GM21360 (cell line): Measurements from ENCODE around the gene DYNC1I1.

ENCODE experiments used
- ATAC-seq: cut with Tn5 transposase; IDR thresholded peaks from one replicate; pipeline ENCODE4 v1.9.1; 2021; ENCODE audit warnings: mild to moderate bottlenecking, moderate library complexity; ENCODE audit not compliant: unreplicated experiment

Gene DYNC1I1

GRCh38 chr7:96122746-96123145 is 350.4 kb downstream of the DYNC1I1 start:
- no peak for ATAC-seq

DNA sequence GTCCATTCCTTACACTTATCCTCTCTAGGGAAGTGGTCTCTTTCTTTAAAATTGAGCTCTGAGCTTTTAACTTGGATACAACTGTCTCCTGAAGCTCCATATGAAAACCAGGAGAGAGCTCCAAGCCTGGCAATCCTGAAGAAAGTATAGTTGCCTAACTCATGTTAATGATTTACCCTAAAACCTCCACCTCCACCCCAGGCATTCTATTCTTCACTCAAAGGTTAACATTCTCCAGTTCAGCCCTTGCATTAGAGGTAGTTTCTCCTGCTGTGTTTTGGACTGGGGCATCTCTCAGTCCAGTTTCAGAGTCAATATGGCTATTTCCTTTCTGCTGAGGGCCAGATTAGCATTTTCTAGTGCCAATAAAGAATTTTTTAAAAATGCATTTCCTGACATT is 354.0 kb downstream of the DYNC1I1 start:
- no peak for ATAC-seq

GRCh38 chr7:96127746-96128145 is 355.4 kb downstream of the DYNC1I1 start:
- no peak for ATAC-seq

GRCh38 chr7:96131525-96131924 is 359.2 kb downstream of the DYNC1I1 start:
- no peak for ATAC-seq

GRCh38 chr7:96135241-96135640 is 362.9 kb downstream of the DYNC1I1 start:
- no peak for ATAC-seq

DNA sequence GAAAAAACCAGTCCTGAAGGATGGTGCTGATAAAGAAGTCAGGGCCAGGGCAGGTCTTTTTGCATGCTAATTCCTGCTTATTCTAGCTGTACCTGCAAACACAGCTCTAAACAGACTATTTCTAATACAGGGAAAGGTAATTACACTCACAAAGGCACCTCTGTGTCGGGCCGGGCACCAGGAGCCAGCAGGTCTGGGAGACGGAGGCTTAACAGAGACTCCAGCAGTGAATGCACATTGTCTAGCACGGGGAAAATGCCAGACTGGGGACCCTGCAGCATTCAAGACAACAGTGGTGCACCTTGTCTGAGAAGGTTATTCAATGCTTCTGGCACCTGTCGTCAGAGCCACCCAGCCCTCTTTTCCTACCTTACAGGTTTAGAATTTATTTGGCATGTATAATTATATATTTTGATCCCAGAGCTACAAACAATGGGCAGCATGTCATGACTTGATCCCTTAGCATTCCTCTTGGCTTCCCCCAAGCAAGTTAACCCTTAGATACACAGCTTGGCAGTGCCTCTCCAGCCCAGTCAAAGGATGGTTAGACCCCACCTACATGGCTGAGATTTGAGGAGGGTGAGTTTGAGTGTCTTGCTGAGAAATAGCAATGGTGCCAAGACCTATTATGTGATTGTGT is 364.4 kb downstream of the DYNC1I1 start:
- ATAC-seq = no peak

GRCh38 chr7:96143495-96144259 is 371.3 kb downstream of the DYNC1I1 start:
- ATAC-seq = no peak

GRCh38 chr7:96144260-96144526 is 371.8 kb downstream of the DYNC1I1 start:
- ATAC-seq = no peak
